SK-N-SH (cell line): ENCODE measurements around the gene SLC35A4. TPM values are rescaled to one million over a fixed set of nuclear protein-coding genes. Genes with fewer than 3 reads are reported as not detected.

Experiments
- CTCF ChIA-PET: fragments of 300-600, 350-600 bp; formaldehyde crosslinking; extraction: SDS; loops from one replicate; lab custom pipeline; 2021; lab: Yijun Ruan, JAX
- POLR2A ChIA-PET: fragments of 350-600 bp; sonication (Branson Sonifier 250); formaldehyde crosslinking; extraction: SDS; loops from one replicate; lab custom pipeline; 2020; ENCODE audit warnings: antibody characterized with exemption, inconsistent platforms; lab: Yijun Ruan, JAX
- DNase-seq: peaks from one replicate; pipeline ENCODE4 v3.0.0; 2012
- H2AFZ ChIP-seq: fragments of 200-600 bp; sonication (generic); 2 replicates; pipeline ENCODE4 v1.8.1; 2016; ENCODE audit warnings: antibody characterized with exemption, mild to moderate bottlenecking, low read depth
- H3F3A ChIP-seq: fragments of 200-600 bp; sonication (generic); replicated peaks from 2 replicates; pipeline ENCODE3; 2016; ENCODE audit warnings: antibody characterized with exemption, mild to moderate bottlenecking; ENCODE audit not compliant: insufficient read depth
- H3K27ac ChIP-seq, 2 experiments: fragments of 200-500 bp in 1 of 2; fragments of 200-600 bp in 1 of 2; sonication (Bioruptor generic) in 1 of 2; sonication (generic), shearing (Covaris generic) in 1 of 2; 2 replicates each; pipeline versions ENCODE4 v1.5.1 to v1.6.1; 2014 to 2016; ENCODE audit warnings: low read depth in 2 of 2, inconsistent platforms in 1 of 2, low read length in 1 of 2, mild to moderate bottlenecking in 1 of 2, mixed read lengths in 1 of 2
- H3K27me3 ChIP-seq: fragments of 200-600 bp; sonication (generic), shearing (Covaris generic); 2 replicates; pipeline ENCODE4 v1.6.1; 2016; ENCODE audit warnings: mixed run types; ENCODE audit not compliant: insufficient read depth
- H3K36me3 ChIP-seq, 2 experiments: fragments of 200-500 bp in 1 of 2; fragments of 200-600 bp in 1 of 2; sonication (Bioruptor generic) in 1 of 2; sonication (generic) in 1 of 2; replicated peaks in 1 of 2; 2 replicates each; pipeline versions ENCODE3 to v1.5.1; 2014 to 2016; ENCODE audit warnings: low read length in 1 of 2, mild to moderate bottlenecking in 1 of 2; ENCODE audit not compliant: insufficient read depth in 2 of 2, control insufficient read depth in 1 of 2
- H3K4me1 ChIP-seq, 2 experiments: fragments of 200-500 bp in 1 of 2; fragments of 200-600 bp in 1 of 2; sonication (Bioruptor generic) in 1 of 2; sonication (generic), shearing (Covaris generic) in 1 of 2; 2 replicates each; pipeline versions ENCODE4 v1.5.1 to v1.6.1; 2014 to 2016; ENCODE audit warnings: low read depth in 1 of 2, low read length in 1 of 2, mixed run types in 1 of 2; ENCODE audit not compliant: insufficient read depth in 2 of 2, control insufficient read depth in 1 of 2
- H3K4me2 ChIP-seq: fragments of 200-600 bp; sonication (generic), shearing (Covaris generic); 2 replicates; pipeline ENCODE4 v1.6.1; 2017; ENCODE audit warnings: mixed run types
- H3K4me3 ChIP-seq, 2 experiments: fragments of 200-500 bp in 1 of 2; fragments of 200-600 bp in 1 of 2; sonication (Bioruptor generic) in 1 of 2; sonication (generic), shearing (Covaris generic) in 1 of 2; 2 replicates each; pipeline versions ENCODE4 v1.5.1 to v1.8.1; 2014 to 2016; ENCODE audit warnings: low read depth in 2 of 2, inconsistent platforms in 1 of 2, low read length in 1 of 2, mild to moderate bottlenecking in 1 of 2, mixed read lengths in 1 of 2, moderate library complexity in 1 of 2
- H3K79me2 ChIP-seq: fragments of 200-600 bp; sonication (generic); 2 replicates; pipeline ENCODE4 v1.8.1; 2017; ENCODE audit warnings: mild to moderate bottlenecking; ENCODE audit not compliant: insufficient read depth
- H3K9ac ChIP-seq: fragments of 200-600 bp; sonication (generic); 2 replicates; pipeline ENCODE4 v1.6.1; 2017; ENCODE audit warnings: mixed run types
- H3K9me2 ChIP-seq: fragments of 200-600 bp; sonication (generic); 2 replicates; pipeline ENCODE4 v1.6.1; 2017; ENCODE audit warnings: mixed run types
- H3K9me3 ChIP-seq: fragments of 200-600 bp; sonication (generic); 2 replicates; pipeline ENCODE4 v1.6.1; 2017; ENCODE audit warnings: mixed run types, mild to moderate bottlenecking, moderate library complexity
- H4K20me1 ChIP-seq: fragments of 200-600 bp; sonication (generic); 2 replicates; pipeline ENCODE4 v1.6.1; 2017; ENCODE audit warnings: mild to moderate bottlenecking, mixed run types; ENCODE audit not compliant: insufficient read depth
- CHD2 ChIP-seq: fragments of 150-350 bp; IDR thresholded peaks from 2 replicates; pipeline ENCODE4 v1.6.1; 2018; ENCODE audit warnings: low read length; ENCODE audit not compliant: partially characterized antibody
- ELF1 ChIP-seq: IDR thresholded peaks from 2 replicates; pipeline ENCODE4 v1.4.0; 2012
- FOSL2 ChIP-seq: IDR thresholded peaks from 2 replicates; pipeline ENCODE4 v1.4.0; 2012; ENCODE audit warnings: low read depth, mild to moderate bottlenecking, moderate library complexity, borderline replicate concordance
- FOXJ3 ChIP-seq: sonication (generic); formaldehyde crosslinking; IDR thresholded peaks from 2 replicates; pipeline ENCODE4 v1.5.1; 2020; ENCODE audit warnings: mild to moderate bottlenecking, missing genetic modification reagents
- FOXM1 ChIP-seq: IDR thresholded peaks from 2 replicates; pipeline ENCODE4 v1.4.0; 2012; ENCODE audit warnings: low read depth, mild to moderate bottlenecking
- IRF3 ChIP-seq: fragments of 150-350 bp; IDR thresholded peaks from 2 replicates; pipeline ENCODE4 v1.6.1; 2016; ENCODE audit warnings: mild to moderate bottlenecking, low read depth, low read length
- MEF2A ChIP-seq: IDR thresholded peaks from 2 replicates; pipeline ENCODE4 v1.4.0; 2012; ENCODE audit warnings: low read depth, borderline replicate concordance
- MXI1 ChIP-seq: IDR thresholded peaks from 2 replicates; pipeline ENCODE4 v1.6.1; 2012; ENCODE audit warnings: mild to moderate bottlenecking, low read depth, low read length, improper control_type of control experiment
- NFIC ChIP-seq: IDR thresholded peaks from 2 replicates; pipeline ENCODE4 v1.4.0; 2012; ENCODE audit warnings: borderline replicate concordance
- PBX3 ChIP-seq: IDR thresholded peaks from 2 replicates; pipeline ENCODE4; 2012
- POLR2AphosphoS5 ChIP-seq: IDR thresholded peaks from 2 replicates; pipeline ENCODE4 v1.6.1; 2012; ENCODE audit warnings: low read depth, low read length
- RCOR1 ChIP-seq: fragments of 150-350 bp; IDR thresholded peaks from 2 replicates; pipeline ENCODE4 v1.6.1; 2017; ENCODE audit warnings: antibody characterized with exemption, low read length
- RFX5 ChIP-seq: IDR thresholded peaks from 2 replicates; pipeline ENCODE4 v1.6.1; 2012; ENCODE audit warnings: mild to moderate bottlenecking, improper control_type of control experiment, low read length
- RXRA ChIP-seq: IDR thresholded peaks from 2 replicates; pipeline ENCODE4 v1.4.0; 2012; ENCODE audit warnings: low read depth, mild to moderate bottlenecking, borderline replicate concordance
- TAF1 ChIP-seq: IDR thresholded peaks from 2 replicates; pipeline ENCODE4 v1.6.1; 2012; ENCODE audit warnings: low read depth, mild to moderate bottlenecking, low read length, moderate library complexity, borderline replicate concordance
- WGBS: methylation state at CpG from one replicate; pipeline ENCODE4 v1.1.6; 2017; ENCODE audit warnings: low lambda C conversion rate; 5-methylcytosine and 5-hydroxymethylcytosine counted together
- polyA plus RNA-seq, 3 experiments: library from polyadenylated mRNA; depleted of rRNA; stranded (reverse); fragments of >200 nt; gene quantifications; 2 replicates each; pipeline ENCODE4 v1.2.3, GENCODE V29; 2012
- TF ChIP-seq, protein P1 (sequence below): IDR thresholded peaks from 2 replicates; pipeline ENCODE4 v1.4.0; 2012; ENCODE audit warnings: low read depth
- TF ChIP-seq, protein P2 (sequence below): fragments of 200-600 bp; sonication (generic); IDR thresholded peaks from 2 replicates; pipeline ENCODE4 v1.6.1; 2017; ENCODE audit warnings: antibody characterized with exemption, mild to moderate bottlenecking, moderate library complexity
- TF ChIP-seq, protein P3 (sequence below): IDR thresholded peaks from 2 replicates; pipeline ENCODE4 v1.4.0; 2012; ENCODE audit warnings: low read depth, borderline replicate concordance

Gene SLC35A4
- polyA plus RNA-seq, 1 of the 3 experiments (the other 2 are of a cell fraction): 56.2 TPM

DNA sequence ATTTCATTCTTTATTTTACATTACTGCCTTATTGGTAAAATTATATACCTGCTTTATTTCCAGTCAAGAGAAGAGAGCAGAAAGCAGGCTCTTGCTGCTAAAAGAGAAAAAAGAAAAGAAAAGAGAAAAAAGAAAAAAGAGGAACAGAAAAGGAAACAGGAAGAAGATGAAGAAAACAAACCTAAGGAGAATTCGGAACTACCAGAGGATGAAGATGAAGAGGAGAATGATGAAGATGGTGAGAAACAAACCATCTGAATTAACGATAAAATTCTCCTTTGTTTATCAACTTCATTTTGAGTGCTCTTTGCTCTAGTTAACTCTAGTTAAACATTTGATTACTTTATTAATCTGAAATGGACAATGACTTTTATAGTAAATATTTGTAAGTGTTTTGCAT lies 40.6 kb upstream of the SLC35A4 start:
- Histone ChIP-seq H2AFZ (no peak overlapping the region), H3K9me2 (peaks cover 3% of the 10 kb centered on the region; the same call in 1 of the 2 replicates), H3K4me3 (no peak overlapping the region), H3K4me1 (no peaks in the 10 kb centered on the region), H3K36me3 (peaks cover 42 to 48% of the 10 kb centered on the region in 2 experiments), H3K4me2 (no peak overlapping the region), H3K9me3 (no peaks in the 10 kb centered on the region), H3K27ac (no peak overlapping the region), H4K20me1 (no peaks in the 10 kb centered on the region), H3K27me3 (no peaks in the 10 kb centered on the region), H3K9ac (no peak overlapping the region), H3F3A (peaks cover 16% of the 10 kb centered on the region), H3K79me2 (no peaks in the 10 kb centered on the region)
- 99% methylated on average over 2 of the region's 2 CpGs for WGBS
- TF ChIP-seq, protein P1, sequence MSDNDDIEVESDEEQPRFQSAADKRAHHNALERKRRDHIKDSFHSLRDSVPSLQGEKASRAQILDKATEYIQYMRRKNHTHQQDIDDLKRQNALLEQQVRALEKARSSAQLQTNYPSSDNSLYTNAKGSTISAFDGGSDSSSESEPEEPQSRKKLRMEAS: no peak
- TF ChIP-seq IRF3 (no peak), FOXM1 (no peak), FOXJ3 (CRISPR knock-in tag) (no peak), POLR2AphosphoS5 (no peak), TAF1 (no peak), PBX3 (no peak)
- TF ChIP-seq, protein P2, sequence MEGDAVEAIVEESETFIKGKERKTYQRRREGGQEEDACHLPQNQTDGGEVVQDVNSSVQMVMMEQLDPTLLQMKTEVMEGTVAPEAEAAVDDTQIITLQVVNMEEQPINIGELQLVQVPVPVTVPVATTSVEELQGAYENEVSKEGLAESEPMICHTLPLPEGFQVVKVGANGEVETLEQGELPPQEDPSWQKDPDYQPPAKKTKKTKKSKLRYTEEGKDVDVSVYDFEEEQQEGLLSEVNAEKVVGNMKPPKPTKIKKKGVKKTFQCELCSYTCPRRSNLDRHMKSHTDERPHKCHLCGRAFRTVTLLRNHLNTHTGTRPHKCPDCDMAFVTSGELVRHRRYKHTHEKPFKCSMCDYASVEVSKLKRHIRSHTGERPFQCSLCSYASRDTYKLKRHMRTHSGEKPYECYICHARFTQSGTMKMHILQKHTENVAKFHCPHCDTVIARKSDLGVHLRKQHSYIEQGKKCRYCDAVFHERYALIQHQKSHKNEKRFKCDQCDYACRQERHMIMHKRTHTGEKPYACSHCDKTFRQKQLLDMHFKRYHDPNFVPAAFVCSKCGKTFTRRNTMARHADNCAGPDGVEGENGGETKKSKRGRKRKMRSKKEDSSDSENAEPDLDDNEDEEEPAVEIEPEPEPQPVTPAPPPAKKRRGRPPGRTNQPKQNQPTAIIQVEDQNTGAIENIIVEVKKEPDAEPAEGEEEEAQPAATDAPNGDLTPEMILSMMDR: no peak
- CTCF ChIA-PET: no interaction called here
- no peak for DNase-seq
- POLR2A ChIA-PET: no interaction called here

DNA sequence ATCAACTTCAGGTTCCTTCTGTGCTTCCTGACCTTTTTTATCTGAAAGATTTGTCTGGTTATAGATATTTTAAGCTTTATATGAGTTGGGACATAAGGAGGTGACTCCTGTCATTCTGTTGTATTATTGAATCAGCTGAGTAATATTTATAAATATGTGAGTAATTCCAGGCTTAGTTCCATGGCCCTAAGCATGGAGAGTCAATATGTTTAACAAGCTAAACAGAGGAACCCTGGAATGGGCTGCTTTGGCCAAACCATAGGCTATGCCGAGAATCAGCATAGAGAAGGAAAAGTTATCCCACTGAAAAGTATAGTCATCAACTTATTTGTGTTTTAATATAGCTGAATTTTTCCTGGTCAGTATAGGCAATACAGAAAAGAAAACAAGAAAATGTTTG lies 24.4 kb upstream of the SLC35A4 start:
- no peak for TF ChIP-seq ELF1
- TF ChIP-seq, protein P3, sequence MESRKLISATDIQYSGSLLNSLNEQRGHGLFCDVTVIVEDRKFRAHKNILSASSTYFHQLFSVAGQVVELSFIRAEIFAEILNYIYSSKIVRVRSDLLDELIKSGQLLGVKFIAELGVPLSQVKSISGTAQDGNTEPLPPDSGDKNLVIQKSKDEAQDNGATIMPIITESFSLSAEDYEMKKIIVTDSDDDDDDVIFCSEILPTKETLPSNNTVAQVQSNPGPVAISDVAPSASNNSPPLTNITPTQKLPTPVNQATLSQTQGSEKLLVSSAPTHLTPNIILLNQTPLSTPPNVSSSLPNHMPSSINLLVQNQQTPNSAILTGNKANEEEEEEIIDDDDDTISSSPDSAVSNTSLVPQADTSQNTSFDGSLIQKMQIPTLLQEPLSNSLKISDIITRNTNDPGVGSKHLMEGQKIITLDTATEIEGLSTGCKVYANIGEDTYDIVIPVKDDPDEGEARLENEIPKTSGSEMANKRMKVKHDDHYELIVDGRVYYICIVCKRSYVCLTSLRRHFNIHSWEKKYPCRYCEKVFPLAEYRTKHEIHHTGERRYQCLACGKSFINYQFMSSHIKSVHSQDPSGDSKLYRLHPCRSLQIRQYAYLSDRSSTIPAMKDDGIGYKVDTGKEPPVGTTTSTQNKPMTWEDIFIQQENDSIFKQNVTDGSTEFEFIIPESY: no peak
- TF ChIP-seq MEF2A: no peak
- no peak for TF ChIP-seq MXI1
- TF ChIP-seq RFX5: no peak
- TF ChIP-seq TAF1: no peak
- no peak for TF ChIP-seq RXRA
- no peak for TF ChIP-seq FOXM1
- TF ChIP-seq, protein P2: no peak
- TF ChIP-seq FOSL2: no peak
- TF ChIP-seq NFIC: no peak
- TF ChIP-seq RCOR1: no peak
- no peak for TF ChIP-seq CHD2
- TF ChIP-seq, all 33 proteins: peak for 0
- Histone ChIP-seq H4K20me1 (no peaks in the 10 kb centered on the region), H3K4me3 (no peak overlapping the region), H3K9me3 (no peaks in the 10 kb centered on the region), H3K27me3 (no peaks in the 10 kb centered on the region), H2AFZ (no peak overlapping the region), H3K79me2 (peaks cover 11% of the 10 kb centered on the region; the same call in 1 of the 2 replicates), H3K27ac (no peak overlapping the region), H3K36me3 (peaks cover 58 to 79% of the 10 kb centered on the region in 2 experiments), H3K9ac (no peak overlapping the region), H3K4me2 (no peak overlapping the region), H3K9me2 (no peaks in the 10 kb centered on the region), H3K4me1 (no peaks in the 10 kb centered on the region), H3F3A (peaks cover 13% of the 10 kb centered on the region)
- ChIA-PET POLR2A (no interaction called here), CTCF (interaction anchor here (0.9 kb wide), 2 partner anchors 174 to 301 kb away, joined by 3 to 4 read pairs; no protein-coding TSS in a partner anchor)
- DNase-seq: no peak
- 96% methylated on average over 1 of the region's 1 CpG for WGBS
